Heart right ventricle (tissue), 16 donors: ENCODE data around the gene CPEB4. TPM values are rescaled to one million over a fixed set of nuclear protein-coding genes. Genes with fewer than 3 reads are reported as not detected.

Source experiments
- ATAC-seq, 8 donors: fragments of 200-7000 bp; cut with Tn5 transposase; one replicate each; pipeline ENCODE4 v1.9.1; 2020; ENCODE audit warnings: mild to moderate bottlenecking in 8 of 8, moderate library complexity in 8 of 8, moderate number of reproducible peaks in 1 of 8
- DNase-seq, 2 donors: peaks; one replicate each; pipeline ENCODE4 v3.0.0-alpha.2; 2020
- H3K27ac ChIP-seq, 10 donors: fragments of 200-600 bp; sonication (generic) in 2 of 10; one replicate each; pipeline versions ENCODE4 v1.5.0 to v1.8.0; 2020 to 2022; ENCODE audit warnings: mild to moderate bottlenecking in 3 of 10
- H3K27me3 ChIP-seq, 7 donors: fragments of 200-600 bp; one replicate each; pipeline ENCODE4 v1.8.0; 2021 to 2022; ENCODE audit warnings: mild to moderate bottlenecking in 2 of 7
- H3K36me3 ChIP-seq, 9 donors: fragments of 200-600 bp; sonication (generic) in 1 of 9; one replicate each; pipeline versions ENCODE4 v1.5.0 to v1.8.0; 2020 to 2022; ENCODE audit warnings: mild to moderate bottlenecking in 2 of 9
- H3K4me1 ChIP-seq, 9 donors: fragments of 200-600 bp; sonication (generic) in 1 of 9; one replicate each; pipeline versions ENCODE4 v1.5.0 to v1.8.0; 2020 to 2022; ENCODE audit warnings: mild to moderate bottlenecking in 4 of 9
- H3K4me3 ChIP-seq, 10 donors: fragments of 200-600 bp; sonication (generic) in 2 of 10; one replicate each; pipeline versions ENCODE4 v1.5.0 to v1.8.0; 2020 to 2022; ENCODE audit warnings: mild to moderate bottlenecking in 7 of 10, moderate library complexity in 2 of 10
- H3K9me3 ChIP-seq, 11 donors: fragments of 200-600 bp in 10 of 11; sonication (generic) in 2 of 11; one replicate each; pipeline versions ENCODE4 v1.5.0 to v1.8.0; 2013 to 2022; ENCODE audit warnings: mild to moderate bottlenecking in 2 of 11, control low read depth in 1 of 11, moderate library complexity in 1 of 11
- WGBS, 2 donors: extraction: QIAGEN DNeasy Blood & Tissue Kit; methylation state at CpG; one replicate each; pipeline ENCODE4 v1.1.7; 2013; ENCODE audit warnings: inconsistent platforms in 1 of 2; 5-methylcytosine and 5-hydroxymethylcytosine counted together
- intact Hi-C, 10 donors: fragments of 100-400 bp; cut with DNase I; formaldehyde crosslinking; loops; one replicate each; pipeline versions ENCODE4 v1.11.1 to v1.14.2; 2022
- polyA plus RNA-seq, 2 donors: library from polyadenylated mRNA; stranded (reverse); fragments of 200-250 nt; gene quantifications; one replicate each; pipeline ENCODE4 v1.2.3, GENCODE V29; 2013
- total RNA-seq, 10 donors: library from RNA; stranded (reverse); fragmentation: NEBNext Ultra II Directional in 3 of 10; extraction: Animal tissue kit (Norgen Biotek cat#: 25700) in 3 of 10; gene quantifications; one replicate each; pipeline versions ENCODE4 v1.2.1 to v1.2.4, GENCODE V29; 2021 to 2023
- TF ChIP-seq, protein P1 (sequence below), 9 donors: fragments of 200-600 bp; sonication (generic) in 2 of 9; IDR thresholded peaks; one replicate each; pipeline versions ENCODE4 v1.5.0 to v1.8.0; 2021 to 2022; ENCODE audit warnings: antibody characterized with exemption in 9 of 9, mild to moderate bottlenecking in 5 of 9, moderate library complexity in 1 of 9
- donor health status: Arrhythmogenic right ventricular cardiomyopathy.
- donor health status: ischemic (EF 13 %, LVEDD 7.1; RV severe dilation, severe dysfunction).
- donor health status: healthy with polysubstance abuse.
- donor health status: DM: no; HTN: yes; CAD: no.
- donor health status: DM: no; HTN: no; CAD: no.
- donor health status: ischemic (EF 25% LVEDD 6.9; RV normal size, moderate dysfunction).
- donor health status: ischemic (EF 25% LVEDD 5.7; RV mildly dilated, moderate dysfunction).
- donor health status: healthy.
- donor health status: DM: yes; HTN: yes; CAD: no.
- donor health status: Ischemic cardiomyopathy.
- donor health status: ischemic (EF 35%, LVEDD 5.7; RV mildly dilated, moderate dysfunction).
- donor health status: nonischemic (EF 11% LVEDD 7.7; RV severe dilation, severe dysfunction).
- donor health status: DM: yes; HTN: yes; CAD: no.
- donor health status: PGD.
- donor health status: ischemic (EF 29% LVEDD 5.4; RV normal size, mild dysfunction).
- donor health status: nonischemic (EF 23%, LVEDD 6.1; RV moderate dilation, normal function).

CPEB4 gene
- total and polyA plus RNA-seq, 12 donors: 29.4 to 279 (median 168) TPM

- Histone ChIP-seq H3K9me3 (no peaks in the 10 kb centered on the region), H3K4me3 (no peak overlapping the region), H3K27ac (no peak overlapping the region), H3K27me3 (no peaks in the 10 kb centered on the region), H3K36me3 (no peaks in the 10 kb centered on the region), H3K4me1 (peaks cover 0 to 51% (median 32%) of the 10 kb centered on the region in 9 donors)
- no peak for DNase-seq
- ATAC-seq: no peak
- TF ChIP-seq, protein P1, sequence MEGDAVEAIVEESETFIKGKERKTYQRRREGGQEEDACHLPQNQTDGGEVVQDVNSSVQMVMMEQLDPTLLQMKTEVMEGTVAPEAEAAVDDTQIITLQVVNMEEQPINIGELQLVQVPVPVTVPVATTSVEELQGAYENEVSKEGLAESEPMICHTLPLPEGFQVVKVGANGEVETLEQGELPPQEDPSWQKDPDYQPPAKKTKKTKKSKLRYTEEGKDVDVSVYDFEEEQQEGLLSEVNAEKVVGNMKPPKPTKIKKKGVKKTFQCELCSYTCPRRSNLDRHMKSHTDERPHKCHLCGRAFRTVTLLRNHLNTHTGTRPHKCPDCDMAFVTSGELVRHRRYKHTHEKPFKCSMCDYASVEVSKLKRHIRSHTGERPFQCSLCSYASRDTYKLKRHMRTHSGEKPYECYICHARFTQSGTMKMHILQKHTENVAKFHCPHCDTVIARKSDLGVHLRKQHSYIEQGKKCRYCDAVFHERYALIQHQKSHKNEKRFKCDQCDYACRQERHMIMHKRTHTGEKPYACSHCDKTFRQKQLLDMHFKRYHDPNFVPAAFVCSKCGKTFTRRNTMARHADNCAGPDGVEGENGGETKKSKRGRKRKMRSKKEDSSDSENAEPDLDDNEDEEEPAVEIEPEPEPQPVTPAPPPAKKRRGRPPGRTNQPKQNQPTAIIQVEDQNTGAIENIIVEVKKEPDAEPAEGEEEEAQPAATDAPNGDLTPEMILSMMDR (IDR thresholded peaks at IDR 0.05): no peak
- intact Hi-C loops: loop anchor here in 4 of 10 donors (10.0 kb wide), 4 partner anchors 92 to 268 kb away; partner anchors contain the start of gene BOD1 (in 1 of the 4)
These were observed 5.5 kb upstream of the CPEB4 start for GRCh38 chr5:173882632-173883031.

DNA sequence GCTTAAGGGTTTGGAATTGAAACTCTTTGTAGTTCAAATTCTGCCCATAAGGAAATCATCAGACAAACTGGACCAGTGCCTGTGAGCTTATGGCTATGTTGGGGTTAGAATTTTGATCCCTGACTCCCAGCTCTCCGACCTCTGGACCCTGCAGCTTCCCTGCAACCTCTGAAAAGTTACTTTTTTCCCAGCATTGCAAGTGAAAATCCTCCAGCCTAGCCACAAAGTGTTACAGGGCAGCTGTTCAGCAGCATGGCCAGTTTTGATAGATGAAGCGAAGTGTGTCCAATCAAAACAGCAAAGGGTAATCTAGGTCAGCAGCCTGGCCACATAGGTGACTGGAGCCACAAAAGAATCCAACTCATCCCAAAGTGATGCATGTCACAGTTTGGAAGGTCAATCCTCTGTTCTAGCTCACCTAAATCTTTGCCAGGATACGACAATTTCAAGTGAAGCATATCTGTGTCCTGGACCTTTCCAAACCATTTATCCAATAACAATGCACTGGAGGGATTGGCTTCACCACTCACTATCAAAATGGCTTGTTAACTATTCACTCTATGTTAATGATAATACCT lies 4.7 kb upstream of the CPEB4 start:
- TF ChIP-seq, protein P1 (IDR thresholded peaks at IDR 0.05): no peak
- intact Hi-C loops: loop anchor here in 4 of 10 donors (10.0 kb wide), 4 partner anchors 91 to 269 kb away; partner anchors contain the start of gene BOD1 (in 1 of the 4)
- Histone ChIP-seq H3K27ac (peak overlapping the region in 2 of 10 donors; percentile 42 to 74), H3K9me3 (no peaks in the 10 kb centered on the region), H3K4me3 (no peak overlapping the region), H3K4me1 (peaks cover 0 to 51% (median 25%) of the 10 kb centered on the region in 9 donors), H3K27me3 (no peaks in the 10 kb centered on the region), H3K36me3 (no peaks in the 10 kb centered on the region)
- no peak for ATAC-seq
- 71 to 75% methylated on average over 3 of the region's 3 CpGs for WGBS, 2 donors
- DNase-seq: no peak

- Histone ChIP-seq H3K4me1 (peaks cover 0 to 45% (median 17%) of the 10 kb centered on the region in 9 donors), H3K27ac (peak overlapping the region in 3 of 10 donors; percentile 42 to 74 (median 42)), H3K4me3 (no peak overlapping the region), H3K27me3 (no peaks in the 10 kb centered on the region), H3K36me3 (no peaks in the 10 kb centered on the region), H3K9me3 (no peaks in the 10 kb centered on the region)
- TF ChIP-seq, protein P1 (IDR thresholded peaks at IDR 0.05): no peak
- ATAC-seq: no peak
- 77 to 79% methylated on average over 2 of the region's 2 CpGs for WGBS, 2 donors
- intact Hi-C loops: loop anchor here in 7 of 10 donors (5.0 to 10.0 kb wide), 9 partner anchors 38 to 270 kb away; partner anchors contain the start of gene BOD1 (in 3 of the 7)
- no peak for DNase-seq
These were observed 3.6 kb upstream of the CPEB4 start for GRCh38 chr5:173884402-173885053.

- H3K9me3 ChIP-seq: no peaks in the 10 kb centered on the region
- no peaks in the 10 kb centered on the region for H3K36me3 ChIP-seq
- 90 to 93% methylated on average over 1 of the region's 1 CpG for WGBS, 2 donors
- TF ChIP-seq, protein P1 (IDR thresholded peaks at IDR 0.05): no peak
- no peaks in the 10 kb centered on the region for H3K27me3 ChIP-seq
- intact Hi-C loops: loop anchor here in 7 of 10 donors (5.0 to 10.0 kb wide), 9 partner anchors 37 to 270 kb away; partner anchors contain the start of gene BOD1 (in 3 of the 7)
- H3K4me1 ChIP-seq: peaks cover 0 to 50% (median 20%) of the 10 kb centered on the region in 9 donors
- ATAC-seq: no peak
- H3K27ac ChIP-seq: peak overlapping the region in 4 of 10 donors; percentile 42 to 74 (median 49)
- no peak for DNase-seq
- H3K4me3 ChIP-seq: no peak overlapping the region
These were observed 3.1 kb upstream of the CPEB4 start for GRCh38 chr5:173885054-173885443.
